Measurements from ENCODE around the gene UTF1. TPM values are rescaled to one million over a fixed set of nuclear protein-coding genes. Genes with fewer than 3 reads are reported as not detected.
"Not testable (repeated sequence)": the region's sequence is repeated elsewhere in the genome, so short reads cannot be mapped to it uniquely, and the experiment has no call there.

Gene UTF1
- polyA plus RNA-seq, 10 donors = 0.11 to 0.18 TPM; not detected in 8

- no peak for DNase-seq
These were observed 32.7 kb downstream of the UTF1 start for GRCh38 chr10:133262696-133263095.

GRCh38 chr10:133263674-133264073 lies 33.7 kb downstream of the UTF1 start:
- no peak for DNase-seq

GRCh38 chr10:133264461-133264860 lies 34.4 kb downstream of the UTF1 start:
- no peak for DNase-seq

- DNase-seq = not testable (repeated sequence)
These were observed 35.0 kb downstream of the UTF1 start for GRCh38 chr10:133265052-133265451.

- DNase-seq = no peak
These were observed 36.2 kb downstream of the UTF1 start for GRCh38 chr10:133266056-133266795.

- no peak for DNase-seq
These were observed 37.3 kb downstream of the UTF1 start for GRCh38 chr10:133267293-133267692.

- no peak for DNase-seq
These were observed 37.8 kb downstream of the UTF1 start for GRCh38 chr10:133267829-133268228.

GRCh38 chr10:133268532-133268931 lies 38.5 kb downstream of the UTF1 start:
- no peak for DNase-seq

GRCh38 chr10:133269367-133269766 lies 39.4 kb downstream of the UTF1 start:
- no peak for DNase-seq

- DNase-seq = no peak
These were observed 40.2 kb downstream of the UTF1 start for GRCh38 chr10:133270204-133270603.

GRCh38 chr10:133270773-133271297 lies 40.8 kb downstream of the UTF1 start:
- no peak for DNase-seq

GRCh38 chr10:133271521-133272300 lies 41.7 kb downstream of the UTF1 start:
- no peak for DNase-seq

GRCh38 chr10:133272301-133272963 lies 42.4 kb downstream of the UTF1 start:
- no peak for DNase-seq

- DNase-seq = no peak
These were observed 43.0 kb downstream of the UTF1 start for GRCh38 chr10:133272964-133273420.

- no peak for DNase-seq
These were observed 43.6 kb downstream of the UTF1 start for GRCh38 chr10:133273534-133274143.

- DNase-seq = peak in 1 of 3 donors; percentile 28
These were observed 45.0 kb downstream of the UTF1 start for GRCh38 chr10:133274751-133275683.

GRCh38 chr10:133275684-133276092 lies 45.7 kb downstream of the UTF1 start:
- DNase-seq = no peak

GRCh38 chr10:133276100-133276434 lies 46.0 kb downstream of the UTF1 start:
- DNase-seq = no peak

- DNase-seq = no peak
These were observed 46.6 kb downstream of the UTF1 start, which contains the start of gene ADAM8 for GRCh38 chr10:133276435-133277201. ADAM8 (minus strand) TSS chr10:133276868; CDS start chr10:133276817, 51 bp downstream.

Data from muscle of back (tissue), 11 donors.